CD8-positive, alpha-beta memory T cell (primary cell): ENCODE results near the gene SYF2. TPM values are rescaled to one million over a fixed set of nuclear protein-coding genes. Genes with fewer than 3 reads are reported as not detected.
A peak's percentile ranks its signal among the peaks of the same experiment; 100 is the strongest.

Source experiments
- CTCF ChIA-PET: fragments of 350-600 bp; sonication (Branson Sonifier 250); formaldehyde crosslinking; loops from one replicate; lab custom pipeline; 2021; ENCODE audit warnings: antibody characterized with exemption; lab: Charles Lee
- POLR2A ChIA-PET: fragments of 350-600 bp; sonication (Branson Sonifier 250); formaldehyde crosslinking; loops from one replicate; lab custom pipeline; 2021; ENCODE audit warnings: antibody characterized with exemption; lab: Charles Lee
- DNase-seq, 5 donors: peaks; one replicate each; pipeline versions ENCODE4 v3.0.0 to v3.0.0-alpha.2; 2020 to 2022; ENCODE audit warnings: mixed read lengths in 1 of 5
- H3K27ac ChIP-seq: one replicate; pipeline ENCODE4 v1.7.0; 2013; ENCODE audit warnings: low read depth, mild to moderate bottlenecking, low read length, moderate library complexity
- H3K27me3 ChIP-seq: 2 replicates; pipeline ENCODE4 v1.7.0; 2013; ENCODE audit warnings: low read length, mild to moderate bottlenecking; ENCODE audit not compliant: insufficient read depth, poor library complexity, severe bottlenecking
- H3K36me3 ChIP-seq: 2 replicates; pipeline ENCODE4 v1.7.0; 2013; ENCODE audit warnings: mild to moderate bottlenecking, low read length, moderate library complexity; ENCODE audit not compliant: insufficient read depth
- H3K4me1 ChIP-seq: 2 replicates; pipeline ENCODE4 v1.7.0; 2013; ENCODE audit warnings: mild to moderate bottlenecking, low read length, moderate library complexity; ENCODE audit not compliant: insufficient read depth
- H3K4me3 ChIP-seq: 2 replicates; pipeline ENCODE4 v1.7.0; 2013; ENCODE audit warnings: mild to moderate bottlenecking, low read length
- H3K9me3 ChIP-seq: 2 replicates; pipeline ENCODE4 v1.7.0; 2013; ENCODE audit warnings: mild to moderate bottlenecking, low read length
- H3K27ac Mint-ChIP-seq, 8 donors: one replicate each; pipeline ENCODE4 v1.8.0; 2020 to 2021; ENCODE audit warnings: mixed read lengths in 8 of 8, mild to moderate bottlenecking in 6 of 8, inconsistent platforms in 3 of 8, moderate library complexity in 3 of 8
- H3K27me3 Mint-ChIP-seq, 2 donors: one replicate each; pipeline ENCODE4 v1.8.0; 2020 to 2021; ENCODE audit warnings: mixed read lengths in 2 of 2, mild to moderate bottlenecking in 1 of 2, moderate library complexity in 1 of 2
- H3K36me3 Mint-ChIP-seq, 3 donors: one replicate each; pipeline ENCODE4 v1.8.0; 2020 to 2021; ENCODE audit warnings: mixed read lengths in 3 of 3, inconsistent platforms in 1 of 3, mild to moderate bottlenecking in 1 of 3
- H3K4me1 Mint-ChIP-seq, 3 donors: one replicate each; pipeline ENCODE4 v1.8.0; 2020 to 2021; ENCODE audit warnings: mixed read lengths in 3 of 3, inconsistent platforms in 1 of 3, mild to moderate bottlenecking in 1 of 3
- H3K4me3 Mint-ChIP-seq, 7 donors: one replicate each; pipeline ENCODE4 v1.8.0; 2020 to 2021; ENCODE audit warnings: mixed read lengths in 7 of 7, mild to moderate bottlenecking in 6 of 7, moderate library complexity in 4 of 7, inconsistent platforms in 2 of 7
- H3K9me3 Mint-ChIP-seq, 5 donors: one replicate each; pipeline ENCODE4 v1.8.0; 2020 to 2022; ENCODE audit warnings: mixed read lengths in 5 of 5, mild to moderate bottlenecking in 3 of 5, moderate library complexity in 2 of 5, inconsistent platforms in 1 of 5
- polyA plus RNA-seq: library from polyadenylated mRNA; unstranded; fragments of 300-500 nt; fragmentation: Illumina TruSeq; gene quantifications from one replicate; pipeline ENCODE4 v1.2.3, GENCODE V29; 2021
- total RNA-seq, 2 experiments: library from RNA; stranded (reverse); gene quantifications; one replicate each; pipeline ENCODE4 v1.2.3, GENCODE V29; 2021

Gene SYF2
- total and polyA plus RNA-seq, 3 experiments from 2014 or later = 38.4 to 90.7 (median 40.4) TPM

GRCh38 chr1:25184001-25184762 lies 48.1 kb downstream of the SYF2 start:
- Mint-ChIP-seq H3K36me3 (no peaks in the 10 kb centered on the region), H3K9me3 (no peaks in the 10 kb centered on the region), H3K4me1 (no peaks in the 10 kb centered on the region), H3K27me3 (peaks cover 2 to 9% of the 10 kb centered on the region in 2 donors), H3K27ac (no peak overlapping the region), H3K4me3 (no peak overlapping the region)
- H3K4me1 ChIP-seq = no peaks in the 10 kb centered on the region
- CTCF ChIA-PET = interaction anchor here (1.2 kb wide), 1 partner anchor 244 kb away, joined by 3 read pairs; no protein-coding TSS in a partner anchor
- no peak overlapping the region for H3K4me3 ChIP-seq
- no peak for DNase-seq
- no peaks in the 10 kb centered on the region for H3K9me3 ChIP-seq
- H3K27me3 ChIP-seq = no peaks in the 10 kb centered on the region
- no peak overlapping the region for H3K27ac ChIP-seq
- H3K36me3 ChIP-seq = no peaks in the 10 kb centered on the region
- POLR2A ChIA-PET = interaction anchor here (0.7 kb wide), 1 partner anchor 409 kb away, joined by 4 read pairs; no protein-coding TSS in a partner anchor

- H3K36me3 ChIP-seq = no peaks in the 10 kb centered on the region
- CTCF ChIA-PET = no interaction called here
- POLR2A ChIA-PET = no interaction called here
Measured at GRCh38 chr1:25183126-25183980, 48.9 kb downstream of the SYF2 start.

GRCh38 chr1:25182629-25183028 lies 49.7 kb downstream of the SYF2 start:
- CTCF ChIA-PET = no interaction called here
- H3K36me3 Mint-ChIP-seq = peaks cover 0 to 1% (median 0%) of the 10 kb centered on the region in 3 donors
- POLR2A ChIA-PET = no interaction called here

More at GRCh38 chr1:25183126-25183980, 48.9 kb downstream of the SYF2 start:
- Histone ChIP-seq H3K4me1 (no peaks in the 10 kb centered on the region), H3K4me3 (no peak overlapping the region), H3K27ac (no peak overlapping the region), H3K9me3 (no peaks in the 10 kb centered on the region), H3K27me3 (no peaks in the 10 kb centered on the region)
- H3K27ac Mint-ChIP-seq = no peak overlapping the region
- no peaks in the 10 kb centered on the region for H3K36me3 Mint-ChIP-seq
- no peaks in the 10 kb centered on the region for H3K9me3 Mint-ChIP-seq
- no peak overlapping the region for H3K4me3 Mint-ChIP-seq
- H3K27me3 Mint-ChIP-seq = peaks cover 2 to 9% of the 10 kb centered on the region in 2 donors
- DNase-seq = no peak
- no peaks in the 10 kb centered on the region for H3K4me1 Mint-ChIP-seq

GRCh38 chr1:25180996-25181395 lies 51.3 kb downstream of the SYF2 start:
- DNase-seq = no peak
- Histone ChIP-seq H3K36me3 (no peaks in the 10 kb centered on the region), H3K27ac (no peak overlapping the region), H3K9me3 (no peaks in the 10 kb centered on the region), H3K4me1 (no peaks in the 10 kb centered on the region), H3K4me3 (no peak overlapping the region), H3K27me3 (no peaks in the 10 kb centered on the region)
- Mint-ChIP-seq H3K4me3 (no peak overlapping the region), H3K9me3 (peaks cover 2 to 4% (median 4%) of the 10 kb centered on the region in 5 donors), H3K36me3 (peaks cover 0 to 12% (median 0%) of the 10 kb centered on the region in 3 donors), H3K27me3 (peaks cover 4 to 9% of the 10 kb centered on the region in 2 donors), H3K27ac (no peak overlapping the region), H3K4me1 (no peaks in the 10 kb centered on the region)
- ChIA-PET POLR2A (no interaction called here), CTCF (no interaction called here)

More at GRCh38 chr1:25182629-25183028, 49.7 kb downstream of the SYF2 start:
- Histone ChIP-seq H3K4me3 (no peak overlapping the region), H3K4me1 (no peaks in the 10 kb centered on the region), H3K36me3 (no peaks in the 10 kb centered on the region), H3K9me3 (no peaks in the 10 kb centered on the region), H3K27me3 (no peaks in the 10 kb centered on the region), H3K27ac (no peak overlapping the region)
- H3K4me1 Mint-ChIP-seq = no peaks in the 10 kb centered on the region
- no peak overlapping the region for H3K27ac Mint-ChIP-seq
- no peak overlapping the region for H3K4me3 Mint-ChIP-seq
- no peak for DNase-seq
- peaks cover 2 to 9% of the 10 kb centered on the region in 2 donors for H3K27me3 Mint-ChIP-seq
- no peaks in the 10 kb centered on the region for H3K9me3 Mint-ChIP-seq

- H3K27ac ChIP-seq = no peak overlapping the region
- ChIA-PET POLR2A (no interaction called here), CTCF (interaction anchor here (1.0 kb wide), 1 partner anchor 8 kb away, joined by 4 read pairs; no protein-coding TSS in a partner anchor)
- Mint-ChIP-seq H3K27ac (peak overlapping the region in 1 of 8 donors; percentile 48), H3K4me3 (no peak overlapping the region), H3K9me3 (peaks cover 2 to 4% (median 4%) of the 10 kb centered on the region in 5 donors), H3K4me1 (no peaks in the 10 kb centered on the region), H3K36me3 (peaks cover 0 to 13% (median 0%) of the 10 kb centered on the region in 3 donors), H3K27me3 (peaks cover 4 to 9% of the 10 kb centered on the region in 2 donors)
- no peaks in the 10 kb centered on the region for H3K4me1 ChIP-seq
- no peaks in the 10 kb centered on the region for H3K9me3 ChIP-seq
- no peak for DNase-seq
- no peak overlapping the region for H3K4me3 ChIP-seq
- H3K36me3 ChIP-seq = no peaks in the 10 kb centered on the region
- no peaks in the 10 kb centered on the region for H3K27me3 ChIP-seq
Measured at GRCh38 chr1:25178917-25179561, 53.3 kb downstream of the SYF2 start.

GRCh38 chr1:25174730-25175612 lies 57.3 kb downstream of the SYF2 start:
- Histone ChIP-seq H3K36me3 (no peaks in the 10 kb centered on the region), H3K4me1 (no peaks in the 10 kb centered on the region), H3K9me3 (no peaks in the 10 kb centered on the region), H3K27ac (no peak overlapping the region), H3K27me3 (no peaks in the 10 kb centered on the region), H3K4me3 (no peak overlapping the region)
- DNase-seq = no peak
- H3K27me3 Mint-ChIP-seq = peaks cover 0 to 2% of the 10 kb centered on the region in 2 donors
- H3K4me3 Mint-ChIP-seq = no peak overlapping the region
- POLR2A ChIA-PET = no interaction called here
- peaks cover 0 to 16% (median 0%) of the 10 kb centered on the region in 3 donors for H3K36me3 Mint-ChIP-seq
- no peak overlapping the region for H3K27ac Mint-ChIP-seq
- H3K4me1 Mint-ChIP-seq = no peaks in the 10 kb centered on the region
- CTCF ChIA-PET = no interaction called here
- H3K9me3 Mint-ChIP-seq = peaks cover 2 to 4% (median 4%) of the 10 kb centered on the region in 5 donors

- Histone ChIP-seq H3K4me3 (no peak overlapping the region), H3K27ac (no peak overlapping the region), H3K27me3 (no peaks in the 10 kb centered on the region), H3K9me3 (no peaks in the 10 kb centered on the region), H3K4me1 (no peaks in the 10 kb centered on the region), H3K36me3 (no peaks in the 10 kb centered on the region)
- no peak for DNase-seq
- peaks cover 2 to 4% (median 4%) of the 10 kb centered on the region in 5 donors for H3K9me3 Mint-ChIP-seq
- CTCF ChIA-PET = no interaction called here
- peaks cover 0 to 2% of the 10 kb centered on the region in 2 donors for H3K27me3 Mint-ChIP-seq
- no peaks in the 10 kb centered on the region for H3K4me1 Mint-ChIP-seq
- POLR2A ChIA-PET = no interaction called here
- no peak overlapping the region for H3K27ac Mint-ChIP-seq
- no peak overlapping the region for H3K4me3 Mint-ChIP-seq
- H3K36me3 Mint-ChIP-seq = peaks cover 0 to 16% (median 0%) of the 10 kb centered on the region in 3 donors
Measured at GRCh38 chr1:25174363-25174729, 58.0 kb downstream of the SYF2 start.
